NT2/D1 (cell line): ENCODE measurements around the gene KCNQ5.

ENCODE experiments used
- SUZ12 ChIP-seq: IDR thresholded peaks from 2 replicates; pipeline ENCODE4 v1.6.1; 2011; ENCODE audit not compliant: insufficient read length, insufficient read depth; ENCODE audit errors: extremely low read depth
- ZNF274 ChIP-seq: IDR thresholded peaks from 2 replicates; pipeline ENCODE4 v1.6.1; 2011; ENCODE audit warnings: mild to moderate bottlenecking, low read depth, low read length

GRCh38 chr6:72675396-72675795, 53.5 kb downstream of the KCNQ5 start:
- TF ChIP-seq ZNF274 = no peak
- no peak for TF ChIP-seq SUZ12
